A549 (cell line): ENCODE measurements around the gene GLIS1. TPM values are rescaled to one million over a fixed set of nuclear protein-coding genes. Genes with fewer than 3 reads are reported as not detected.

Source experiments
- ATAC-seq, 2 experiments: fragments of 200-7000 bp in 1 of 2; fragments of >200 bp in 1 of 2; cut with Nextera tagmentation in 1 of 2; cut with Tn5 transposase in 1 of 2; 3 replicates each; pipeline versions ENCODE4 v1.8.0 to v1.9.1; 2018 to 2020; ENCODE audit warnings: mild to moderate bottlenecking in 1 of 2, moderate library complexity in 1 of 2
- CTCF ChIA-PET: fragments of 300-600 bp; sonication (Branson Sonifier 250); formaldehyde crosslinking; extraction: SDS; loops from one replicate; lab custom pipeline; 2021; ENCODE audit warnings: antibody characterized with exemption, inconsistent platforms; lab: Yijun Ruan, JAX
- POLR2A ChIA-PET: fragments of 350-600 bp; formaldehyde crosslinking; extraction: SDS; loops from one replicate; lab custom pipeline; 2021; ENCODE audit warnings: antibody characterized with exemption, inconsistent platforms; lab: Yijun Ruan, JAX
- DNase-seq, 2 experiments: peaks; one replicate each; pipeline versions ENCODE4 v3.0.0 to v3.0.0-alpha.2; 2011 to 2016; ENCODE audit warnings: low read depth in 1 of 2, low spot score in 1 of 2
- FAIRE-seq: peaks from 2 replicates; lab custom pipeline; 2011; peaks lifted over from hg19 to GRCh38; lab: Jason Lieb, UNC
- H3K27ac ChIP-seq, 2 experiments: fragments of >200 bp; sonication (Bioruptor Twin); formaldehyde crosslinking; 3 replicates each; pipeline ENCODE4 v1.5.1; 2016 to 2017
- H3K4me1 ChIP-seq: fragments of >200 bp; sonication (Bioruptor Twin); formaldehyde crosslinking; 3 replicates; pipeline ENCODE4 v1.6.1; 2016
- H3K4me2 ChIP-seq: fragments of >200 bp; sonication (Bioruptor Twin); formaldehyde crosslinking; 3 replicates; pipeline ENCODE4 v1.6.1; 2016
- H3K4me3 ChIP-seq: fragments of >200 bp; sonication (Bioruptor Twin); formaldehyde crosslinking; 3 replicates; pipeline ENCODE4 v1.5.1; 2016
- H3K9me3 ChIP-seq: fragments of >200 bp; sonication (Bioruptor Twin); formaldehyde crosslinking; 3 replicates; pipeline ENCODE4 v1.6.1; 2016
- ATOH8 ChIP-seq: fragments of 250-450 bp; sonication (Bioruptor Pico); IDR thresholded peaks from 2 replicates; pipeline ENCODE4 v1.5.0; 2020; ENCODE audit warnings: low read depth, mild to moderate bottlenecking, moderate library complexity
- BHLHE40 ChIP-seq: IDR thresholded peaks from 2 replicates; pipeline ENCODE4 v1.6.1; 2012; ENCODE audit warnings: low read depth, low read length, inconsistent platforms
- CBX2 ChIP-seq: fragments of 200-600 bp; sonication (generic); IDR thresholded peaks from 2 replicates; pipeline ENCODE4 v1.6.1; 2016; ENCODE audit warnings: low read depth, mild to moderate bottlenecking, borderline replicate concordance
- CHD2 ChIP-seq: fragments of 150-350 bp; IDR thresholded peaks from 2 replicates; pipeline ENCODE4 v1.6.1; 2014; ENCODE audit warnings: low read length; ENCODE audit not compliant: partially characterized antibody
- CHD4 ChIP-seq: fragments of 200-600 bp; sonication (generic); IDR thresholded peaks from 2 replicates; pipeline ENCODE4 v1.6.1; 2016; ENCODE audit warnings: antibody characterized with exemption, mild to moderate bottlenecking, borderline replicate concordance
- EHF ChIP-seq: fragments of 250-450 bp; sonication (Bioruptor Pico); IDR thresholded peaks from 2 replicates; pipeline ENCODE4 v1.5.0; 2020; ENCODE audit warnings: mild to moderate bottlenecking
- EP300 ChIP-seq, 2 experiments: fragments of >200 bp; sonication (Bioruptor Twin); formaldehyde crosslinking; IDR thresholded peaks; 2 replicates in 1 of 2; 3 replicates in 1 of 2; pipeline ENCODE4 v1.6.1; 2016 to 2017
- FOSB ChIP-seq: fragments of 250-450 bp; sonication (Bioruptor Pico); IDR thresholded peaks from 2 replicates; pipeline ENCODE4 v1.5.0; 2020; ENCODE audit warnings: mild to moderate bottlenecking, moderate library complexity
- FOSL2 ChIP-seq, 2 experiments: fragments of 450-650 bp in 1 of 2; fragments of >200 bp in 1 of 2; sonication (Bioruptor Twin) in 1 of 2; formaldehyde crosslinking; IDR thresholded peaks; 2 replicates each; pipeline versions ENCODE4 v1.5.0 to v1.6.1; 2016 to 2020; ENCODE audit warnings: mild to moderate bottlenecking in 1 of 2, moderate library complexity in 1 of 2
- JUNB ChIP-seq: fragments of >200 bp; sonication (Bioruptor Twin); formaldehyde crosslinking; IDR thresholded peaks from 2 replicates; pipeline ENCODE4 v1.6.1; 2016
- MAFK ChIP-seq: fragments of 450-650 bp; IDR thresholded peaks from 2 replicates; pipeline ENCODE4 v1.6.1; 2014; ENCODE audit not compliant: partially characterized antibody
- MYC ChIP-seq: IDR thresholded peaks from 2 replicates; pipeline ENCODE4 v1.6.1; 2012; ENCODE audit warnings: mild to moderate bottlenecking, inconsistent platforms, low read length, improper control_type of control experiment, borderline replicate concordance
- POLR2A ChIP-seq: IDR thresholded peaks from 2 replicates; pipeline ENCODE4 v1.6.1; 2012; ENCODE audit warnings: mild to moderate bottlenecking, low read length
- POLR2AphosphoS2 ChIP-seq: conservative IDR thresholded peaks from 2 replicates; pipeline ENCODE4 v1.6.1; 2012; ENCODE audit warnings: low read length, improper control_type of control experiment, inconsistent platforms
- RCOR1 ChIP-seq: fragments of 150-350 bp; IDR thresholded peaks from 2 replicates; pipeline ENCODE4 v1.6.1; 2014; ENCODE audit warnings: antibody characterized with exemption, low read length, low read depth
- RNF2 ChIP-seq: fragments of 200-600 bp; sonication (generic); IDR thresholded peaks from 2 replicates; pipeline ENCODE4 v1.6.1; 2016; ENCODE audit warnings: low read depth, mild to moderate bottlenecking, antibody characterized with exemption, moderate library complexity, borderline replicate concordance
- SREBF2 ChIP-seq: fragments of 450-650 bp; IDR thresholded peaks from 2 replicates; pipeline ENCODE4 v1.6.1; 2014; ENCODE audit warnings: mild to moderate bottlenecking, moderate library complexity
- ZFP36 ChIP-seq: fragments of 450-650 bp; IDR thresholded peaks from 2 replicates; pipeline ENCODE4 v1.6.1; 2014; ENCODE audit warnings: borderline replicate concordance; ENCODE audit not compliant: partially characterized antibody
- WGBS: methylation state at CpG from one replicate; pipeline ENCODE4 v1.1.6; 2017; ENCODE audit errors: missing lambda C conversion rate; 5-methylcytosine and 5-hydroxymethylcytosine counted together
- polyA plus RNA-seq, 4 experiments: library from polyadenylated mRNA; depleted of rRNA in 3 of 4; stranded (reverse); fragments of >200 nt; fragmentation: RNase III in 1 of 4; extraction: RNeasy Plus Mini Kit Qiagen cat#74134 plus additional on column Dnase treatment in 1 of 4; gene quantifications; 2 replicates in 3 of 4; 3 replicates in 1 of 4; pipeline ENCODE4 v1.2.3, GENCODE V29; 2011 to 2017

Gene GLIS1
- polyA plus RNA-seq, 2 of the 4 experiments (the other 2 are of a cell fraction): 0.04 TPM; not detected in 1

GRCh38 chr1:53658489-53659230 is 80.3 kb downstream of the GLIS1 start:
- Histone ChIP-seq H3K4me3 (no peak overlapping the region), H3K27ac (no peak overlapping the region), H3K9me3 (no peaks in the 10 kb centered on the region), H3K4me2 (no peak overlapping the region)
- FAIRE-seq: no peak
- ChIA-PET CTCF (interaction anchor here (0.7 kb wide), 1 partner anchor 28 kb away, joined by 3 read pairs; no protein-coding TSS in a partner anchor), POLR2A (no interaction called here)
- DNase-seq: no peak
- TF ChIP-seq CHD4: no peak
- peak; percentile 23 for TF ChIP-seq ZFP36
- no peak for TF ChIP-seq POLR2AphosphoS2
- TF ChIP-seq, all 56 proteins: peak for 1
- ATAC-seq: no peak
- no peaks in the 10 kb centered on the region for H3K4me1 ChIP-seq
- 58% methylated on average over 2 of the region's 8 CpGs for WGBS

GRCh38 chr1:53657891-53658396 is 81.0 kb downstream of the GLIS1 start:
- Histone ChIP-seq H3K4me2 (no peak overlapping the region), H3K9me3 (no peaks in the 10 kb centered on the region)
- 33% methylated on average over 1 of the region's 1 CpG for WGBS
- TF ChIP-seq CBX2: no peak
- no peak for TF ChIP-seq MYC
- TF ChIP-seq EP300 (IDR thresholded peaks at IDR 0.05): no peak
- TF ChIP-seq ATOH8: no peak
- TF ChIP-seq, all 56 proteins: peak for 0
- Histone ChIP-seq H3K27ac (no peak overlapping the region), H3K4me3 (no peak overlapping the region), H3K4me1 (no peaks in the 10 kb centered on the region)
- DNase-seq (no peak), FAIRE-seq (no peak), ATAC-seq (no peak)
- ChIA-PET POLR2A (no interaction called here), CTCF (no interaction called here)

GRCh38 chr1:53657531-53657805 is 81.5 kb downstream of the GLIS1 start:
- no CpG with 5 or more reads among the region's 4 CpGs for WGBS
- CTCF ChIA-PET: interaction anchor here (1.2 kb wide), 1 partner anchor 26 kb away, joined by 3 read pairs; no protein-coding TSS in a partner anchor
- POLR2A ChIA-PET: no interaction called here

GRCh38 chr1:53656747-53657530 is 82.0 kb downstream of the GLIS1 start:
- Histone ChIP-seq H3K4me2 (no peak overlapping the region), H3K9me3 (no peaks in the 10 kb centered on the region), H3K4me1 (no peaks in the 10 kb centered on the region)
- DNase-seq: no peak
- CTCF ChIA-PET: interaction anchor here (1.2 kb wide), 1 partner anchor 26 kb away, joined by 3 read pairs; no protein-coding TSS in a partner anchor
- ATAC-seq: no peak
- no peak for FAIRE-seq
- TF ChIP-seq RNF2 (no peak), EHF (no peak), POLR2A (no peak), FOSB (CRISPR knock-in tag) (no peak), FOSL2 (IDR thresholded peaks at IDR 0.05) (no peak), FOSL2 (CRISPR knock-in tag; IDR thresholded peaks at IDR 0.05) (no peak), BHLHE40 (no peak), SREBF2 (no peak)
- TF ChIP-seq, all 56 proteins: peak for 0
- 68% methylated on average over 9 of the region's 11 CpGs for WGBS
- H3K4me3 ChIP-seq: no peak overlapping the region
- POLR2A ChIA-PET: no interaction called here
- no peak overlapping the region for H3K27ac ChIP-seq

More at GRCh38 chr1:53657531-53657805, 81.5 kb downstream of the GLIS1 start:
- H3K4me1 ChIP-seq: no peaks in the 10 kb centered on the region
- no peak for ATAC-seq
- DNase-seq: no peak
- FAIRE-seq: no peak
- no peaks in the 10 kb centered on the region for H3K9me3 ChIP-seq
- H3K4me3 ChIP-seq: no peak overlapping the region
- TF ChIP-seq RCOR1 (no peak), JUNB (no peak), CHD2 (no peak), BHLHE40 (no peak), EP300 (IDR thresholded peaks at IDR 0.05) (no peak), MAFK (no peak)
- H3K27ac ChIP-seq: no peak overlapping the region
- no peak overlapping the region for H3K4me2 ChIP-seq
